GM19395 (cell line): ENCODE measurements around the gene FAM53B.

Experiments used
- ATAC-seq: cut with Tn5 transposase; IDR thresholded peaks from one replicate; pipeline ENCODE4 v1.9.1; 2021; ENCODE audit warnings: mild to moderate bottlenecking, moderate library complexity; ENCODE audit not compliant: unreplicated experiment

The FAM53B gene

GRCh38 chr10:124698545-124699469 is 45.4 kb downstream of the FAM53B start:
- no peak for ATAC-seq

GRCh38 chr10:124697837-124698544 is 46.2 kb downstream of the FAM53B start:
- ATAC-seq: no peak

- no peak for ATAC-seq
These were observed 46.7 kb downstream of the FAM53B start for GRCh38 chr10:124697443-124697836.

GRCh38 chr10:124696446-124697392 is 47.5 kb downstream of the FAM53B start:
- peak; percentile 86 for ATAC-seq

GRCh38 chr10:124695259-124695658 is 48.9 kb downstream of the FAM53B start:
- ATAC-seq: no peak

GRCh38 chr10:124694481-124695220 is 49.5 kb downstream of the FAM53B start:
- ATAC-seq: no peak

- ATAC-seq: peak; percentile 31
These were observed 50.3 kb downstream of the FAM53B start for GRCh38 chr10:124693801-124694416.

GRCh38 chr10:124693396-124693795 is 50.8 kb downstream of the FAM53B start:
- no peak for ATAC-seq

GRCh38 chr10:124692100-124692446 is 52.1 kb downstream of the FAM53B start:
- no peak for ATAC-seq

- ATAC-seq: no peak
These were observed 52.6 kb downstream of the FAM53B start for GRCh38 chr10:124691421-124692099.

- ATAC-seq: no peak
These were observed 53.2 kb downstream of the FAM53B start for GRCh38 chr10:124691002-124691401.

GRCh38 chr10:124689911-124690498 is 54.2 kb downstream of the FAM53B start:
- ATAC-seq: no peak

GRCh38 chr10:124688889-124689670 is 55.1 kb downstream of the FAM53B start:
- peak; percentile 94 for ATAC-seq

GRCh38 chr10:124688386-124688785 is 55.8 kb downstream of the FAM53B start:
- ATAC-seq: peak; percentile 25

GRCh38 chr10:124686707-124687376 is 57.3 kb downstream of the FAM53B start:
- ATAC-seq: no peak

- ATAC-seq: no peak
These were observed 58.9 kb downstream of the FAM53B start for GRCh38 chr10:124685261-124685660.

GRCh38 chr10:124683814-124684213 is 60.4 kb downstream of the FAM53B start:
- no peak for ATAC-seq
